D341Med (cell line): ENCODE data around the gene STX10.
A peak's percentile ranks its signal among the peaks of the same experiment; 100 is the strongest.

Experiments
- DNase-seq: peaks from one replicate; pipeline ENCODE4 v3.0.0; 2012; ENCODE audit warnings: low spot score

Gene STX10

DNA sequence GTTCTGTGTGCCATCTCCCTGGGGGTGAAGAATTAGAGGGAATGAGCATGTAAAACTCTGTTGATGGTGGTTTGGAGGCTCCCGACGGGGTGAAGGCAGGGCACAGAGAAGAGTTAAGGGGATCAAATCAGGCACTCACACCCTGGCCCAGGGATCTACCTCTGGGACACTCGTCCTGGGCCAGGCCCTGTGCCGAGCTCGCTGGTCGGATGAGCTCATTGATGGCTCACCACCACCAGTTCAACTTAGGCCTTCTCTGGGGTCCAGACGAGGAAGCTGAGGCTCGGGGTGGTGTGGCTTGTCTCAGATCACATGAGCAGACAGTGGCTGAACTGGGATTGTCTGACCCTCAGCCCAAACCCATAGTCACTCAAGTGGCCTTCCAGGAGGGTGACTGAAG lies 30.5 kb downstream of the STX10 start:
- no peak for DNase-seq

DNA sequence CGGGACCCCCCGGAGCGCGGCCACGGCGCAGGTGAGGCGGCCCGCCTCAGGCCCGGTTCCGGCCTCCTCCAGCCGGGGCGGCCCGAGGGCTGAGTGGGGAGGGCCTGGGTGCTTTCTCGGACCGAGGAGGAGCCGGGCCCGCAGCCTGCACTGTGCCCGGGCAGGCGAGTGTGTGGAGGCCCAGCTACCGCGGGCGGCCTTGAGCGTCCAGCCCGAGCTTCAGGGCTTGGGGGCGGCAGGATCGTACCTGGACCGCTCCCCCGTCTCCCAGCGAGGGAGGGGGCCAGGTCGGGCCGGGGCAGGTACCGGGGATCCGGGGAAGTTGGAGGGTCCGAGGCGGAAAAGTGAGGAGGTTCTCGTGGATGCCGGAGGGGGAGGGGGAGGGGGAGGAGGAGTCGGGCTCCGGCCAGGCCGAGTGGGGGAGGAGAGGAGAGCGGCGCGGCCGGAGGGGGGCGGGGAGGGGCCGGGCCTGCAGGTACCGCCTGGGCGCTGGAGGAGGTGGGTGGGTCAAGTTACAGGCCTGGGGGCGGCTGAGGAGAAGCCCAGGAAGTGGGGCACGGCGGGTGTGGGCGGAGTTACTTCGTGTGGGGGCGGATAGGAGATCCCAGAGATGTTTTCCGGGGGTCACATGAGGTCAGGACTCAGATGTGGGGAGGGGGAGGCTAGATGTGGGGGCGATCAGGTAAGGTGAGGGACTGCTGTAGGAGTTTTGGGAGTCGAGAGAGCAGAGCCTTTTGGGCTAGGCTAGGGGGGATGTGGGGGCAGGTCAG lies 31.6 kb downstream of the STX10 start:
- peak; percentile 64 for DNase-seq

DNA sequence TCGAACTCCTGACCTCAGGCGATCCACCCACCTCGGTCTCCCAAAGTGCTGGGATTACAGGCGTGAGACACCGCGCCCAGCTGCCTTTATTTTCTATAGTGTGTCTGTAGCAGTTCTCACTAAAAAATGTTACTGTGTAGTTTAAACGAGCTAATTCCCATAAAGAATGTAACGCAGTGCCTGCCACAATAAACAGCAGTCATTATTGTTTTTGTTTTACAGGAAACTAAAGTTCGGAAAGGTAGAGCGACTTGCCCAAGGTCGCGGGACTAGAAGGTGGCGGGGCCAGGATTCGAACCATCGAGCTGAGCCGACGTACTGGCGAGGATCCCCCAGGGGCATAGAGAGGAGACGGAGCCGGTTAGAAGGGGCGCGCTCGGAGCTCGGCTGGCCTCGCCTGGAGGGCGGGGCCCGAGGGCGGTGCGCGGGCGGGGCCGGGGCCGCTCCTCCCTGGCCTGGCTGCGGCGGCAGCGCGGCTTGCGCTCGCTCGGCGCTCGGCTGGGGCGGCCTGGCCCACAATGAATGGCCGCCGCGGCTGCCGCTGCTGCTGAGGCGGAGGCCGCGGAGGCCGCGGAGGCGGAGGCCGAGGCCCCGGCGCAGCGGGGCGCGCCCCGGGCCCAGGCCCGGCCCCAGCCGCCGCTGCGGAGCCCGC lies 32.3 kb downstream of the STX10 start, which contains the start of gene NACC1:
TSS of gene NACC1 (plus strand) at position 493 of the 652 bp plus-strand sequence. CDS start 16,944 bp downstream, outside the sequence.
- DNase-seq = peak; percentile 100

DNA sequence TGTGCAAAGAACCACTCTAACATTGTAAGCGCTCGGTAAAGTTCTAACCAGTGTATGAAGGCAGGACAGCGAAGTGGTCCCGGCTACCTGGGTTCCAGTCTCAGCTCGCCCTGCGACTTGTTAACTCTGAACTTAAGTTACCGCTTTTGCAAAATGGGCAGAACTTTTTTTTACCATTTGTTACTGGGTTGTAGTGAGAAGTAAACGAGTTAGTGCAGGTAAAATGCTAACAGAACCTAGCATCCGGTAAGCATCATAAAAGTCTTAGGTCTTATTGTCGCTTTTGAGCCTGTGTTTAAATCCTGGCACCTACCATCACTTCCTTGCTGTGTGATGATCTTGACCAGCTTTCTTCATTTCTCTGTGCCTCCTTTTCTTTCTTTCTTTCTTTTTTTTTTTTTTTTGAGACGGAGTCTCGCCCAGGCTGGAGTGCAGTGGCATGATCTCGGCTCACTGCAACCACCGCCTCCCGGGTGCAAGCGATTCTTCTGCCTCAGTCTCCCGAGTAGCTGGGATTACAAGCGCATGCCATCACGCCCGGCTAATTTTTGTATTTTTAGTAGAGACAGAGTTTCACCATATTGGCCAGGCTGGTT lies 32.9 kb downstream of the STX10 start:
- no peak for DNase-seq

DNA sequence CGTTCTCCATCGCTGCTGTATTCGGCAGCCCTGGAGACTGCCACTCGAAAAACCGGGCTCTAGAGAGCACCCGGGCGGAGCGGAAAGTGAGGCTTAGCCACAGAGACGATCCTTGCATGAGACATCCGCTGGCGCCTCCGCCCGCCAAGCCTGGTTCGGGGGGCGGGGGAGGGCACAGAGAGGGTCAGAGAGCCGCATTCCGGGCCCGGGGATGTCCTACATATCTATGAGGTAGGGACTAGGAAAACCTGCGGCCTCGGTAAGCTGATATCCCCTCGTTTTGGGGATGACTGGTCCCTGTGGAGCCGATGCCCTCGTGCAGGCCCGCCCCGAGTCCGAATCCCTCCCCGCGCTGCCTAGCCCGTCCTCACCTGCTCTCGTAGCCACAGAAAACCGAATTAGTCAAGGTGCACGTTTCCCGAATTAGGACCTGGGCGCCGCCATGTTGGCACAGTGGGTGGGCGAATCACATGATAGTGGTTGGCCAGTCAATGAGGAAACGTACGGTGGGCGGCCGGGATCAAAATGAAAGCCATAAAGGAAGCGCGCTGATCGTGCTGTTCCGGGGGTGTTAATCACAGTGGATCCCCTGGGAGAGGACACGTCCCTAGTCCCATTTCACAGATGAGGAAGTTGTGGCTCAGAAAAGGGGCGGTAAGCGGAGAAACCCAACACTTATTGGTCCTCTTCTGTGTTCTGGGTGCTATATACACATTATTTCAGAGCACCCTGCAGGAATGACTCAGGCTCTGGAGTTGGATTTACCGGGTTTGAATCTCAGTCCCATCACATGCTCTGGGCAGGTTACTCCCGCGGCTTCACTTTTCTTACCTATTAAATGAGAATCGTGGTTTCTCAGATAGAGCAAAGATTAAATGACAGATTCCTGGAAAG lies 33.6 kb downstream of the STX10 start, which contains the start of gene TRMT1:
TSS of gene TRMT1 (minus strand) at position 459 of the 894 bp plus-strand sequence. CDS start at position 118, 341 bp downstream.
- DNase-seq = peak; percentile 93

DNA sequence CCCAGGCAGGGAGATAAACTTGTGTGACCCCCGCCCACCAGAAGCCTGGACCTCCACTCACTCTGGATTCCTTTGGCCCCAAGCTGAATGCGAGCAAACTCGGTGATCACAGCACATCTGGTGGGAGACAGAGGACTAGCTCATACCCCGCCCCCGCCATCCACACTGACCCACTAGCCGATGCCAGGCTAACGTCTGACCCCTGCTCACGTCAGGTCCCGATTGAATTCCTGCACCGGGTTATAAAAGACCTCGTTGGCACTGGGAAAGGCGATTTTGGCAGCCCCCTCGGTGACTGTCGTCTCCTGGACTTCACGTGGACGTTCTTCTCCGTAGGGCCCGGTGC lies 34.3 kb downstream of the STX10 start:
- no peak for DNase-seq

DNA sequence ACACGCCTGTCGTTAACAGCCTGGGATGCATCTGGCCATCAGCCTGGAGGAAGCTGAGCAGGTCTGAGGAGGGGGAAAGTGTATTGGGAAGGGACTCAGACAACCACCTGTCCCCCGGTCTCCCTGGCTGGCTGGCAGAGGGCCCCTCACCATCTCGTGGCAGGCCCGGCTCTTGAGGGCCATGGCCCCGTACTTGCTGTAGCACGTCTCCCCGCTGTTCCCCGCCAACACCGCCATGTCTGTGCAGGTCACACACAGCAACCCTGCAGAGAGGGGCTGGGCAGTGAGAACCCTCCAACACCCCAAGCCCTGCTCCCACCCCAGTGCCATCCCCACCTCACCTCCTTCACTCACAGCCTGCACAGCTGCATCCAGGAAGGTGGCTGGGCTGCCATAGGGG lies 37.6 kb downstream of the STX10 start:
- DNase-seq = no peak

DNA sequence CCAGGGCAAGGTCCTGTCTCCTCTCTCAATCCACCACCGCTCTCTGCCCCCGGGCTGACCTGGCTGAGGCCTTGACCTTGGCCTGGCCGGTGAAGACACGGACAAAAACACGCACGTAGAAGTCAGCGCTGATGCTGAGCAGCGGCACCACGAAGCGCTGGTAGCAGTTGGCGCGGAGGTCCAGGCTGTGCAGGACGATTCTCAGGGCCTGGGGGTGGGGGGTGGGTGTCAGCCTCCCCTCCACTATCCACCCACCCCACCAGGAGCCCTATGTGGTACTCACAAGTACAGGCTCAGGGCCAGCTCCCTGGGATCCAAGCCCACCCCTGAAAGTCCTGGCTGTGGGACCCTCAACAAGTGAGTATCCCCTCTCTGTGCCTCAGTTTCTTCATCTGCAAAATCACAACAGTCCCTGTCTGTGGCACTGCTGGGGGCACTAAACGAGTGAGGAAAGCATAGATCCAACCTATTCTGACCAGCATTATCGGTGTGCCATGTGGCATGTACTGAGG lies 40.0 kb downstream of the STX10 start:
- no peak for DNase-seq

DNA sequence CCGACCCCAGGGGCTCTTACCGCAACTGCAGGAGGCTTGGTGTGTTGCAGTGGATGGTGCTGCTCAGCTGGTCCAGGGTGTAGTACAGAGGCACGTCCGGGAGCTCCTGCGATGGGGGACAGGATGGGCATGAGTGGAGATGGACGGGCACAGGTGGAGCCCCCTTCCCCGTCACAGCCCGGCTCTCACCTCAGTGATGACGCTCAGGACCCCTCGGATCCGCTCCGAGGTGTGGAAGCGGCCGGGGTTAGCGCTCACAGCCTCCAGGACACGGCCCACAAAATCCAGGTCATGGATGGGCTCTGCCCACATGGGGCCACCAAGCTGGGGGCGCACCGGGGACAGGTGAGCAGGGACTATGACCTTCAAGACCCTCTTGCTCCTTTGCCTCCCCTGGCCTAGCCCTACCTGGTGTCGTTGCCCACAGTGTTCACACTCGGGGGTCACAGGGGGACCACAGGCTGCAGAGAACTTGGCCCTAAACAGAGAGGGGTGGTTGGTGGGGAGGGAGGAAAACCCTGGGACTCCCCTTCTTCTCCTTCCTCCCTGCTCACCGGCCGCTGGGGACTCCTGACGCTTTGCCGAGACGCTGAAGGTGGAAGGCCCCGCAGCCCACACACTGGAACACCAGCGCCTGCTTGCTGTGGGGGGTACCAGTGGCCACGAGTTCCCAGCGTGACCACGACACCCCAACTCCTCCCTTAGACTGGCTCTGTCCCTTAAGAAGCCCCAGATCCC lies 40.6 kb downstream of the STX10 start:
- DNase-seq = no peak

DNA sequence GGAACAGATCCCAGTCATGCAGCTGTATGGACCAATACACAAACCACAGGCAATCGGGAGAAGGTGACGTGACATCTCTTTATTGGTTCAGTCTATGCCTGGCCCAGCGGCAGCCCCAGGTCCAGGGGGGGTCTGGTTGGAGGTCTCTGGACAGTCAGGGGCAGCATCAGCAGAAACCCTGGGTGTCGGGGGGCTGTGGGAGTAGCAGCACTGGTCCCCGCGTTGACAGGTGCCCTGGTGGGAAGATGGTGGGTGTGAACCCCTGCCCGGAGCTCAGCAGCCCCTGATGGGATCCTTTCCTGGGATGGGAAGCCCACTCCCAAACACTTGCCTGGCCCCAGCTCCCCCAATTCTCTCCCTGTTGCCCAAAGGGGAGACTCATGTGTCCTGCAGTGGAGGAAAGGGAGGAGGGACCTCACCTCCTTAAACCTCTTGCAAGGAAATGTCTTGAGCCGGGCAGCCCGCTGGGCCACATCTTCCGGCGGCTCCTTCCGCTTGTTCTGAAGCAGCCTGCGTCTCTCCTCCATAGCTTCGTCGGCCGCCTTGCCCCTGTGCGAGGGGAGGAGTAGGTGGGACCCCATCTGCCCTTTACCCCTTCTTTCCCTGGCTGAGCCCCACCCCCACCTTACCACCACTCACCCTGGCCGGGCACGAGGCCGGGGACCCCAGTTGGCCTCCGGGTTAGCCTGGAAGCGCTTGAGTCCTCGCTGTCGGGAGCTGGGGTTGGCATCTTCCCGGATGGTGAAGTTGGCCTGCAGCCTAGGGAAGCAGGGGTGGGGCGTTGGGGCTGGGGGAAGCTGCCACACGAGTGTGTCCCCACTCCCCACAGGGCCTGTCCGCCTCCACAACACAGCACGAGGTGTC lies 45.1 kb downstream of the STX10 start:
- no peak for DNase-seq

DNA sequence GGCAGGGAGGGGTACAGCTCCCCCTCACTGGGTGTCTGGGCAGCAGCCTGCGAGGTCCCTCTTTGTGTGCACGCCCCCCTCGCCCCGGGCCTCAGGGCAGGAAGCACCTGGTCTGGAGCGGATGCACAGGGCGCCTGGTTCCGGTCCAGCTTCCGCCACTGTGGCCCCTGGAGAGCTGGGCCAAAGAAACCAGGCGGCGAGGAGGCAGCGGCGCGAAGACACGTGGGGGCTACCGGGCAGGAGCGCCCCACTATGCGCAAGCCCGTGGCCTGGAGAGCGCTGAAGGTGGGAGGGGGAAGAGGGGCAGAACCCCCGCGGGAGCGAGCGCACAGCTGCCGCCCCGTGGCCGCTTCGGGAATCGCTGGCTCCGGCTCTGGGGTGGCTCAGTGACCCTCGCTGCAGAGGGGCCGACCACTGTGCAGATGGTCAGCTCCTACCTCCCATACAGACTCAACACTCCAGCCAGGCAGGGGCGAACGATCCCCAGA lies 45.8 kb downstream of the STX10 start:
- peak; percentile 79 for DNase-seq

DNA sequence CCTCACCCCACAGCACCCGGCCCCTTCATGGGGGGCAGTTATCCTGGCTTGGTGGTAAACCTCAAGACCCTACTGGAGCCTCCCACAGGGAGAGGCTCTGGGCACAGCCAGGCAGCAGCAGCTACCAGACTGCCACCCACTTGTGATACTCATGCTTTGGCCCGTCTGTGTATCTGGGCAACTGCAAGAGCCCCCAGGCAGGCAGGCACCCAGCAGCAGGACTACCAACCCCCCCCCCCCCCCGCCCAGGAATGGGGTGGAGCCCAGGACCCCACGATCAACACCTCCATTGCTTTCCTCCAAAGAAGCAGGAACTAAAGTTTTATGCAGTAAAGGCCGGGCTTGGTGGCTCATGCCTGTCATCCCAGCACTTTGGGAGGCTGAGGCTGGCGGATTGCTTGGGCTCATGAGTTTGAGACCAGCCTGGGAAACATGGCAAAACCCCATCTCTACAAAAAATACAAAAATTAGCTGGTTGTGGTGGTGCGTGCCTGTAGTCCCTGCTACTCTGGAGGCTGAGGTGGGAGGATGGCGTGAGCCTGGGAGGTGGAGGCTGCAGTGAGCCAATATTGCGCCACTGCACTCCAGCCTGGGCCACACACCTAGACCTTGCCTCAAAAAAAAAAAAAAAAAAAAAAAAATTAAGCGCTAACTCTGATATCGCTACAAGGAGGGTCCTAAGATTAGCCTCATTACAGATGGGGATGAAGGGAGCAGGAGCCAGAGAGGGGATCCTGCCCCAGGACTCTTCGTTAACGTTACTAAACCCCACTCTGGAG lies 46.4 kb downstream of the STX10 start:
- DNase-seq = no peak

DNA sequence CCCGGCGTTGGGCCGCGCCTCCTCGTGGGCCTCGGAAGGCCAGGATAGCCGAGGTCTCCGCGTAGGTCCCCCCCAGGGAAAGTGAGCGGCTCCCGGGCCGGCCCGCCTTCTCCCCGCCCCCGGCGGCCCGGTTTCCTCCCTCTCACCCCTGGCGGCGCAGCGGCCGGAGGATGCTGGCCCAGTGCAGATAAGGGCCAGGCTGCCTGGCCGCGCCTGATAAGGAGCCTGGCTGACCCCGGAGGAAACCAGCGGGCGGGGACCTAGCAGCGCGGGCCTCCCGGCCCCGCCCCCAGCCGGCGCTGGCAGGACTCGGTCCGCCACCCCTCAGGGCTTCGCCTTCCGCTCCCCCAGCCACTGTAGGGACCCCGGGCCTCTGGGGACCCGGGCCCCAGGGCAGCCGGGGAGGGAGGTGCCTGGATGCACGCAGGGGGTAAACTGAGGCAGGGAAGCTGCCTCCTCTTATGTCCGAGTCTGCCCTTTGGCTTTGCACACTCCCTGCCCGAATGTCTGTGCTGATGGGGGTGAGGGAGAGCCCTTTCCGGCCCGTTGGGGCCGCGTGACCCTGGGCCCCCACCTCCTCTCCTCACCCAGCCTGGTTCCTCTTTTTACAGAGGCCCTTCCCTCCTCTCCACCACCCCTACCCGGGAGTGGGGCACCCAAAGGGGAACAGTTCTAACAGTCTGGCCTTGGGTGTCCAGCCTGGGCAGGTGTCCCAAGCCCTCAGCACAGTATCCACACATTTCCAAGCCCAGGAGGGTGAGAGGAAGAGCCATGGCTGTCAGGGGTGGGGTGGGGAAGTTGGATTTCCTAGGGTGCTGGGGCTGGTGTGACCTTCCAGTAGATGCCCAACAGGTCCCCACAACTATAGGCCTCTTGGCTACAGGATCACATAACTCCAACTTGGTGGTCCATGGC lies 47.3 kb downstream of the STX10 start, which contains the start of gene LYL1:
TSS of gene LYL1 (minus strand) at position 193 of the 915 bp plus-strand sequence. CDS start 1,687 bp downstream, outside the sequence.
- DNase-seq = no peak

DNA sequence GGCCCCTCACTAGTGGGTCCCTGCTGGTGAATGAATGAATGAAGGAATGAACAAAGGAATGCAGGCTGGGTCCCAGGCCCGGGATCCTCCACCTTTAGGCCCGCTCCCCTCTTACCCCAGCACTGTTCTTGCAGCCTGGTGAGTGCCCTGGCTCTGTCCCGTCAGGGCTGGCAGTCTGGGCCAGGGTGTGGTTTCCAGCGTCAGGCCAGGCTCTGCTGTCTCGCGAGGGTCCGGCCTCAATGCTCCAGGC lies 47.8 kb downstream of the STX10 start:
- no peak for DNase-seq

DNA sequence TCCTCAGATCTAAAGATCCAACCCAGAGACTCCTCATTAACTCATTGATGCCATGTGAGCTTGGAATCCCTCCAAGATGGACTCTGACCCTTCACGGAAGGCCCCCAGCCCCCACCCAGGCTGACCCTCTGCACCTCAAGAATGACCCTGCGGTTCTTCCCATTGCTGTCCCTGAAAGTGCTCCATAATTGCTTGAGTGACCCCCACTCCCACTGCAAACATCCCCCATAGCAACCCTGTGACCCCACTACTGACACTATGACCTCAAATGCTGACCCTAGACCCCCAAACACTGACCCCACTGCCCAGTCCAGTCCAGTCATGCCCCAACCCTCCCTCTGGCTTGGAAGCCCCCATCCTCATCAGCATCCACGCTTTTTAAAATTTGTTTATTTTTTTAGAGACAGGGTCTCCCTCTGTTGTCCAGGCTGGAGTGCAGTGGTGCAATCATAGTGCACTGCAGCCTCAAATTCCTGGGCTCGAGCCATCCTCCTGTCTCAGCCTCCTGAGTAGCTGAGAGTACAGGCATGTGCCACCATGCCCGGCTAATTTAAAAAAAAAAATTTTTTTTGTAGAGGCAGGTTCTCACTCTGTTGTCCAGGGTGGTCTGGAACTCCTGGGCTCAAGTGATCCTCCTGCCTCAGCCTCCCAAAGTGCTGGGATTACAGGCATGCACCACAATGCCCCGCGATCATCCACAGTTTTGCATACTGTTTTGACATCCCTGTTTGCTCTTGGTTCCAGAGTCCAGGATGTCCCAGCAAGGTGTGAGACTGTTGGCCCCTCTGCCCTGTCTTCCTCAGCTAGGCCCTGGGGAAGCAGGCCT lies 48.4 kb downstream of the STX10 start:
- DNase-seq = no peak

DNA sequence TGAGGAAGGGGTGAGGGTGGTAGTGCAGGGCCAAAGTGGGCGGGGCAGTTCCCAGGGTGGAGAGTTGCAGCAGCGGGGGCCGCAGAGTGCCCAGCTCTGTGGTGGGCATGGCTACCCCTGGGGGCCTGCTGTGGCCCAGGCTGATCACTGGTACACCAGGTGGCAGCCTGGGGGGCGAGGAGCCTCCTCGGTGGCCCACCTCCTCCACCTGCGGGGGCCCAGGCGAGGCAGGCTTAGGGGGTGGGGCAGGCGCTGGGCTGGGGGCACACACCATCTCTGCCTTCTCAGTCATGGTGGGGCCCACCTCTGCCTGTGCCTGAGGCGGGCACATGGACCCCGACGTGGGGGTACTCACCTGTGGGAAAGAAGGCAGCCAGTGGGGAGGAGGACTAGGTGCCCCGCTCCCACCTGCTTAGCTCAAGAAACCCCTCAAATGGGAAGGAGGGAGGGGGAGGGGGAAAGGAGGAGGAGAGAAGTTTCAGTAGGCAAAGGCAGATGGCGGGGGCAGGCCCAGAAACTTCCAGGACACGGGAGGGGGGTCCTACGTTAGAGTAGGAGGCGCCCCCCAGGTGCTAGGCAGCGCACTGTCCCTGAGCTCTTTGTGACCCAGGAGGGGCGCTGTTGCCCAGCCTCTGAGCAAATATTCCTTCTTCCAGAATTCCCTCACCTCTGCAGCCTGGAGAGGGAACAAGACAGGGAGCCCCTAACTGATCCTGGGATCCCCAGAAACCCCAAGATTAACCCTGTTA lies 49.2 kb downstream of the STX10 start:
- no peak for DNase-seq
